Common myeloid progenitor, CD34-positive (primary cell): ENCODE measurements around the gene ABI1.

Source experiments
- CTCF ChIA-PET: fragments of 350-600 bp; sonication (Branson Sonifier 250); formaldehyde crosslinking; loops from one replicate; lab custom pipeline; 2021; ENCODE audit warnings: antibody characterized with exemption; lab: Charles Lee
- POLR2A ChIA-PET: fragments of 350-600 bp; sonication (Branson Sonifier 250); formaldehyde crosslinking; loops from one replicate; lab custom pipeline; 2021; ENCODE audit warnings: antibody characterized with exemption; lab: Charles Lee
- DNase-seq, 3 donors: peaks; one replicate each; pipeline versions ENCODE4 v3.0.0 to v3.0.0-alpha.2; 2013
- H3K27ac ChIP-seq, 2 experiments: 1 replicate in 1 of 2; 2 replicates in 1 of 2; pipeline ENCODE4 v1.7.0; 2013; ENCODE audit warnings: inconsistent platforms in 2 of 2, low read length in 2 of 2, mild to moderate bottlenecking in 2 of 2, low read depth in 1 of 2, moderate library complexity in 1 of 2; ENCODE audit not compliant: severe bottlenecking in 2 of 2, insufficient read depth in 1 of 2, poor library complexity in 1 of 2
- H3K27me3 ChIP-seq, 5 experiments: replicated peaks in 2 of 5; 1 replicate in 3 of 5; 2 replicates in 2 of 5; pipeline versions ENCODE4 v1.6.1 to v1.7.0; 2013; ENCODE audit warnings: low read length in 4 of 5, mild to moderate bottlenecking in 2 of 5, moderate library complexity in 2 of 5, inconsistent platforms in 1 of 5; ENCODE audit not compliant: insufficient read depth in 5 of 5, control insufficient read depth in 4 of 5
- H3K36me3 ChIP-seq, 4 experiments: 1 replicate in 2 of 4; 2 replicates in 2 of 4; pipeline versions ENCODE4 v1.6.1 to v1.7.0; 2013; ENCODE audit warnings: low read length in 3 of 4, control low read depth in 1 of 4, mild to moderate bottlenecking in 1 of 4; ENCODE audit not compliant: control insufficient read depth in 4 of 4, insufficient read depth in 4 of 4
- H3K4me1 ChIP-seq, 4 experiments: 1 replicate in 3 of 4; 2 replicates in 1 of 4; pipeline versions ENCODE4 v1.6.1 to v1.7.1; 2013; ENCODE audit warnings: low read length in 3 of 4, mild to moderate bottlenecking in 3 of 4, control low read depth in 1 of 4, inconsistent platforms in 1 of 4, moderate library complexity in 1 of 4; ENCODE audit not compliant: control insufficient read depth in 4 of 4, insufficient read depth in 4 of 4; ENCODE audit errors: control extremely low read depth in 1 of 4
- H3K4me3 ChIP-seq, 7 experiments: 1 replicate in 4 of 7; 2 replicates in 3 of 7; pipeline versions ENCODE4 v1.5.1 to v1.7.0; 2013; ENCODE audit warnings: mild to moderate bottlenecking in 7 of 7, low read length in 6 of 7, moderate library complexity in 6 of 7, inconsistent platforms in 2 of 7, low read depth in 2 of 7, control low read depth in 1 of 7; ENCODE audit not compliant: insufficient read depth in 4 of 7, control insufficient read depth in 1 of 7; ENCODE audit errors: extremely low read depth in 1 of 7
- H3K9me3 ChIP-seq, 5 experiments: 1 replicate in 4 of 5; 2 replicates in 1 of 5; pipeline versions ENCODE4 v1.6.1 to v1.7.1; 2013; ENCODE audit warnings: low read length in 4 of 5, mild to moderate bottlenecking in 2 of 5, inconsistent platforms in 1 of 5, low read depth in 1 of 5, moderate library complexity in 1 of 5; ENCODE audit not compliant: control insufficient read depth in 4 of 5, insufficient read depth in 2 of 5; ENCODE audit errors: control extremely low read depth in 1 of 5
- WGBS: methylation state at CpG from one replicate; pipeline ENCODE4 v1.1.5; 2013; ENCODE audit not compliant: insufficient coverage; 5-methylcytosine and 5-hydroxymethylcytosine counted together

The ABI1 gene

DNA sequence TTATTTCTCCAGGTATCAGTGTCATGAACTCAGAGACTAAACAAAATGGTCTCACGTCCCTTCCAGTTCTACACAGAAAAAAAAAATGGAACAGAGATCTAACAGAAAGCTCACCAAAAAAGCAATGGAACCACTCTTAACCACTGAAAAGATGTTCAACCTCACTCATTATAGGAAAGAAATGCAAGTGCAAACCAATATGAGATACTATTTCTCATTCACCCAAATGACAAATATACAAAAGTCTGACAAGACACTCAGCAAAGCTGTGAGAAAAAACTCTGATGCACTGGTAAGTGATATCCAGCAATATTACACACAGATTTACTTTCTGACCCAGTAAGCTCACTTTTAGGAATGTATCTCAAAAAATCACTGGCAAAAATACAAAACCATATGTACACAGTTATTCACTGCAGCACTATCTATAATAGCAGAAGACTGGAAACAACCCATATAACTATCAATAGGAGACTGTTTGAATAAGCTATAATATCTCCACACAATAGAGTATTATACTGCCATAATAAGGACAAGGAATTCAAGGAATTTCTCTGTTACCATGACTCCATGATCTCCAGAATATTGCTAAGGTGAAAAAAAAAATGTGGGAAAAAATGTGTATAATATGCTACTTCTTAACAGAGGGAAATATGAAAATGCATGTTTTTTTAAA, 36.6 kb downstream of the ABI1 start:
- H3K9me3 ChIP-seq: no peaks in the 10 kb centered on the region
- no peaks in the 10 kb centered on the region for H3K27me3 ChIP-seq
- no peak overlapping the region for H3K27ac ChIP-seq
- POLR2A ChIA-PET: interaction anchor here (0.6 to 0.7 kb wide), 2 partner anchors 29 to 230 kb away, joined by 3 to 7 read pairs; no protein-coding TSS in a partner anchor
- 100% methylated on average over 1 of the region's 1 CpG for WGBS
- no peak for DNase-seq
- CTCF ChIA-PET: interaction anchor here (0.7 to 1.4 kb wide), 3 partner anchors 9 to 90 kb away, joined by 3 to 6 read pairs (median 3); no protein-coding TSS in a partner anchor
- H3K4me1 ChIP-seq: peaks cover 0 to 1% (median under 1%) of the 10 kb centered on the region in 4 experiments
- H3K36me3 ChIP-seq: peaks cover 0 to 14% (median 9%) of the 10 kb centered on the region in 4 experiments
- H3K4me3 ChIP-seq: no peak overlapping the region

DNA sequence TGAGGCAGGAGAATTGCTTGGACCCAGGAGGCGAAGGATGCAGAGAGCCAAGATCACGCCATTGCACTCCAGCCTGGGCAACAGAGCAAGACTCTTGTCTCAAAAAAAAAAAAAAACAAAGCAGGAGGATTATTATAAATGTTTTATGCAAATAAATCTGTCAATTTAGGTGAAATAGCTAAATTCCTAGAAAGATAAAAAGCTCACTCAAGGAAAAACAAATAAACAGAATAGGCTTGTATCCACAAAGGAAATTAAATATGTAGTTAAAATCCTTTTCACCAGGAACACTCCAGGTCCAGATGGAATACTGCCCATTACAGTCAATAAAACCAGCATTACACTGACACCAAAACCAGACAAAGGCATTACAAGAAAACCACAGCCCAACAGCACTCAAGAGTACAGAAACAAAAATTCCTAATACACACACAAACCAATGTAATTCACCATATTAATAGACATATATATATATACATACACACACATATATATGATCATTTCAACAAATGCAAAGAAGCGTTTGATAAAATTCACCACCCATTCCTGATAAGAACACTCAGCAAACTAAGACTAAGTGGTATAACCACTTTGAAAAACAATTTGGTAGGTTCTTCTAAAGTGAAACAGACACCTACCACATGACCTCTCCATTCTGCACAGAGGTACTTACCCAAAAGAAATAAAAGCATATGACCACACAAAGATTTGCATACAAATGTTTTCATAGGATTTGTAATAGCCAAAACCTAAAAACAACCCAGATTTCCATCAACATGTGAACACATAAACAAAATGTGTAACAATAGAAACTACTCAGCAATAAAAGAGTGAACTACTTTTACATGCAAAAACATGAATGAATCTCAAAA, 38.8 kb downstream of the ABI1 start:
- no peak for DNase-seq
- Histone ChIP-seq H3K27me3 (no peaks in the 10 kb centered on the region), H3K27ac (no peak overlapping the region), H3K4me1 (no peaks in the 10 kb centered on the region), H3K9me3 (no peaks in the 10 kb centered on the region), H3K36me3 (peaks cover 0 to 14% (median 9%) of the 10 kb centered on the region in 4 experiments), H3K4me3 (no peak overlapping the region)
- ChIA-PET CTCF (interaction anchor here (0.8 kb wide), 1 partner anchor 12 kb away, joined by 3 read pairs; no protein-coding TSS in a partner anchor), POLR2A (interaction anchor here (0.6 kb wide), 1 partner anchor 35 kb away, joined by 4 read pairs; no protein-coding TSS in a partner anchor)
- 100% methylated on average over 1 of the region's 3 CpGs for WGBS

DNA sequence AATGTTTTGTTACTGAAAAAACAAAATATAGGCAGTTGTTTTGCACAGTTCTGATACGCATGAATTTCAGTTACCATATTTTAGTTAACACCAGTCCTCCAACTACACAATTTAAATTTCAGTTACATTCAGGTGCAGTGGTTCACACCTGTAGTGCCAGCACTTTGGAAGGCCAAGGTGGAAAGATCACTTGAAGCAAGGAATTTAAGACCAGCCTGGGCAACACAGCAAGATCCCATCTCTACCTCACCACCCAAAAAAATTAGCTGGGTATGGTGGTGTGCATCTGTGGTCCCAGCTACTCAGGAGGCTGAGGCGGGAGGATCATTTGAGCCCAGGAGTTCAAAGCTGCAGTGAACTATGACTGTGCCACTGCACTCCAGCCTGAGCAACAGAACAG, 45.3 kb downstream of the ABI1 start:
- Histone ChIP-seq H3K4me1 (peaks cover 0 to 5% (median 0%) of the 10 kb centered on the region in 4 experiments), H3K27me3 (no peaks in the 10 kb centered on the region), H3K27ac (no peak overlapping the region), H3K9me3 (no peaks in the 10 kb centered on the region), H3K36me3 (peaks cover 0 to 3% (median 1%) of the 10 kb centered on the region in 4 experiments), H3K4me3 (no peak overlapping the region)
- DNase-seq: no peak
- ChIA-PET CTCF (interaction anchor here (1.0 to 1.6 kb wide), 3 partner anchors 8 to 26 kb away, joined by 3 to 6 read pairs (median 4); no protein-coding TSS in a partner anchor), POLR2A (no interaction called here)
- WGBS: 100% methylated on average over 1 of the region's 2 CpGs

DNA sequence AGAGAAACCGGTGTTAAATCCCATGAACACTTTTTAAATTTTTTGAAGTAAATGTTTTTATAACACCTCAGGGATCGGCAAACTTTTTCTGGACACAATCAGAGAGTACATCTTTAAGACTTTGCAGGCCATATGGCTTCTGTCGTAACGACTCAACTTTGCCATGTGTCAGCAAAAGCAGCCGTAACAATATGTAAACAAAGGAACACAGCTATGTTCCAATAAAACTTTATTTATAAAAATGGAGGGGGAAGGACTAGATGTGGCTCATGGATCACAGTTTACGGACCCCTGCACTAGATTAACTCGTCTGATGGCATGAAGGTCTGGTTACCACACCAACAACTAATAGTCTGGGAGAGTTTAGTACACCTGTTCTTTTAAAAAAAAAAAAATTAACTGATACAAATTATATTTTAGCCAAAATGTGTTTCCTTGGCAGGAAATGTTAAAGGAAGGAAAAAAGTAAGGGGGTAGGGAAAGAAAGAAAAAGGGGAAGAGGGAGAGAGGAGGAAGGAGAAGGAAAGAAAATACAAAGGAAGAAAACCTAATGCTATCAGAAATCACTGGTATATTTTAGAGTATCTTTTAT, 50.2 kb downstream of the ABI1 start:
- DNase-seq: no peak
- peaks cover 0 to 7% (median 2%) of the 10 kb centered on the region in 4 experiments for H3K4me1 ChIP-seq
- H3K4me3 ChIP-seq: no peak overlapping the region
- H3K27ac ChIP-seq: no peak overlapping the region
- no CpG with 5 or more reads among the region's 7 CpGs for WGBS
- H3K36me3 ChIP-seq: peaks cover 0 to 6% (median 3%) of the 10 kb centered on the region in 4 experiments
- POLR2A ChIA-PET: no interaction called here
- H3K9me3 ChIP-seq: no peaks in the 10 kb centered on the region
- CTCF ChIA-PET: interaction anchor here (1.3 to 1.6 kb wide), 2 partner anchors 11 to 23 kb away, joined by 5 to 6 read pairs; no protein-coding TSS in a partner anchor
- no peaks in the 10 kb centered on the region for H3K27me3 ChIP-seq

DNA sequence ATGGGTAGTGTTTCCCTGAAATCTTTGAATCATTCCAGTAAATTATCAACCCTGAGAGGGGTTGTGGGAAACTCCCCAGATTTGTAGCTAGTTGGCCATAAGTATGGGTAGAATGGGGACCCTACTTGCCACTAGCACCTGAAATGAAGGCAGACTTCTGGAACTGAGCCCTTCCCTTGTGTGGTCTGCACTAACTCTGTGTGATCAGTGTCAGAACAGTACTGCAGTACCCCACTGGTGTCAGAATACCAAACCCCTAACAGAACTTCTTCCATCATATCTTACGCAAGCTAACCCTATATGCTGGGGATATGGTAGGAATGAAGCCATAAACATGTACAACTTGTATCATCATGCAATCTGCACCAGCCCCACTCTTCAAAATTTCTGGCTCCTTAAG, 50.8 kb downstream of the ABI1 start:
- Histone ChIP-seq H3K27ac (no peak overlapping the region), H3K36me3 (peaks cover 0 to 6% (median 3%) of the 10 kb centered on the region in 4 experiments), H3K9me3 (no peaks in the 10 kb centered on the region), H3K4me1 (peaks cover 0 to 10% (median 2%) of the 10 kb centered on the region in 4 experiments), H3K27me3 (no peaks in the 10 kb centered on the region), H3K4me3 (no peak overlapping the region)
- ChIA-PET POLR2A (no interaction called here), CTCF (interaction anchor here (0.7 to 1.3 kb wide), 2 partner anchors 11 to 50 kb away, joined by 3 to 5 read pairs; no protein-coding TSS in a partner anchor)
- no CpG with 5 or more reads among the region's 1 CpG for WGBS
- no peak for DNase-seq

DNA sequence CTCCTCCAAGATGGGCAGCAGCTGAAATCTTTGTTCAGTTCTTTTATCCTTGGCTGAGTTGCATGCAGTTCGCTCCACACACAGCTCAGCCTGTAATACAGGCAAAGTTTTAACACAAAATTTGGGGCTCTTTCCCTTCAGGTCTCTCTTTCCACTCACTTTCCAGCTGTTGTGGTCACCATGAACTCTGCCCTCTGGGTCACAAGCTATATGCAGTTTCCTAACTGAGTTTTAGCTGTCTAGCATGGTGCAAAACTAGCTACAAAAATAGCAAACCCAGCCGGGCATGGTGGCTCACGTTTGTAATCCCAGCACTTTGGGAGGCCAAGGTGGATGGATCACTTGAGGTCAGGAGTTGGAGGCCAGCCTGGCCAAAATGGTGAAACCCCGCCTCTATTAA, 53.2 kb downstream of the ABI1 start:
- ChIA-PET POLR2A (no interaction called here), CTCF (interaction anchor here (0.7 kb wide), 1 partner anchor 64 kb away, joined by 3 read pairs; no protein-coding TSS in a partner anchor)
- 100% methylated on average over 4 of the region's 4 CpGs for WGBS
- DNase-seq: no peak
- Histone ChIP-seq H3K36me3 (peaks cover 0 to 6% (median 2%) of the 10 kb centered on the region in 4 experiments), H3K27me3 (no peaks in the 10 kb centered on the region), H3K27ac (no peak overlapping the region), H3K9me3 (no peaks in the 10 kb centered on the region), H3K4me3 (no peak overlapping the region), H3K4me1 (peaks cover 3 to 15% (median 10%) of the 10 kb centered on the region in 4 experiments)
